NCI-H1092 treated with DMSO at 0.1 percent for 48 hours (cell line): ENCODE results near the gene DPF1.

Source experiments
- DNase-seq: peaks from one replicate; lab custom pipeline; 2025; lab: John Stamatoyannopoulos, UW

DPF1 gene

DNA sequence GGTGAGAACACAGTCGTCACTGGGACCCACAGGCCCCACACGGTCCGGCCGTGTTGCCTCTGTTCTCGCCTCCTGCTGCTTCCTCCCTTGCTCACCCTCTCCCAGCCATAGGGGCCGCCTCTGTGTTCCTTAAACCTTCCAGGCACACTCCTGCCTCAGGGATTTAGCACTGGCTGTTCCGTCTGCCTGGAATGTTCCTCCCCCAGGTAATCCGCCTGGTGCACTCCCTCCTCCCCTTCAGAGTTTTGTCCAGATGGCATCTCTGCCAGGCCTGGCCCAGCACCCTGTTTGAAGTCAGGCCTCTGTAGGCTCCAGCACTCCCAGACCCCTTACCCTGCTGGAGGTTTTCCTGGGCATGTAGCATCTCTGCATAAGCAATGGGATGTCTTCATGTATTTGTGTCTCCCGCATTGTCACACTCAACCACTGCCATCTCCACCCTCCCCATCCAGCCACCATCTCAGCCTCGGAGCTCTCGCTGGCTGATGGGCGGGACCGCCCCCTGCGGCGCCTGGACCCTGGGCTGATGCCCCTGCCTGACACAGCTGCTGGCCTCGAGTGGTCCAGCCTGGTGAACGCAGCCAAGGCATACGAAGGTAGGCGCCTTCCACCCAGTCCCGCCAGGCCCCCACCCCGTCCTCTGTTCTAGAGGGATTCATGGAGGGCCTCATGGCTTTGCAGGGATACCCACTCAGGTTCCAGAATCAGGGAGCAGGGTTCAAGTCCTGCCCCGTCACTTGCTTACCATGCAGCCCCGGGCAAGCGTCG, 25.9 kb downstream of the DPF1 start:
- DNase-seq, result no peak

DNA sequence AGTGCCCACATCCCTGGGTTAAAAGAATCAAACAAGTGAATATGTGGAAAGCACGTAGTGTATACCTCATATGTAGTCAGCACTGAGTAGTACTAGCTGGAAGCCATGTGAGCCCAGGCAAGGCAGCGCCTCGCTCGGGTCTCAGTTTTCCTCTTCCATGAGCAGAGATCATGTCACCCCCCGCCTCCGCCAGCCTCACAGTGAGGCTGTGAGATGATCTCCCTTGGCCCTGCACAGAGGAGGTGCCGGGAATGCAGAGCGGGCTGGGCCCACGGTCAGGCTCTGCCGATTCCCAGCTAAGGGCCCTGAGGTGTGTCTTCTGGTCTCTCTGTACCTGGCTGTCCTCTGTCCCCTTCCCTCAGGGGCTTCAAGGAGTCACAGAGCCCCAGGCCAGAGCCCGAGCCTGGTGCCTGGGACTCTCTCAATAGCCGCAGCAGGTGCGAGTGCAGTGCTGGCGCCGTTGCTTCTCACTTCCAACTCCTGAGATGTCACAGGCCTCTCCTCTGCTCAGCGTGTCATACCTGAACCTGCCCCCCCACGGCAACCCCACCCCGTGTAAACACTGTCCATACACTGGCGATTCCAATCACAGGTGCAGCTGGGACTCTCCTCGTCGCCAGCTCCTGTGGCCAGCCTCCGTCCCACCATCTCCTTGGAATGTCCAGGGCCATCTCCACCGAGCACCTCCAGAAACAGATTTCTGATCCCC, 26.9 kb downstream of the DPF1 start:
- DNase-seq, result no peak

DNA sequence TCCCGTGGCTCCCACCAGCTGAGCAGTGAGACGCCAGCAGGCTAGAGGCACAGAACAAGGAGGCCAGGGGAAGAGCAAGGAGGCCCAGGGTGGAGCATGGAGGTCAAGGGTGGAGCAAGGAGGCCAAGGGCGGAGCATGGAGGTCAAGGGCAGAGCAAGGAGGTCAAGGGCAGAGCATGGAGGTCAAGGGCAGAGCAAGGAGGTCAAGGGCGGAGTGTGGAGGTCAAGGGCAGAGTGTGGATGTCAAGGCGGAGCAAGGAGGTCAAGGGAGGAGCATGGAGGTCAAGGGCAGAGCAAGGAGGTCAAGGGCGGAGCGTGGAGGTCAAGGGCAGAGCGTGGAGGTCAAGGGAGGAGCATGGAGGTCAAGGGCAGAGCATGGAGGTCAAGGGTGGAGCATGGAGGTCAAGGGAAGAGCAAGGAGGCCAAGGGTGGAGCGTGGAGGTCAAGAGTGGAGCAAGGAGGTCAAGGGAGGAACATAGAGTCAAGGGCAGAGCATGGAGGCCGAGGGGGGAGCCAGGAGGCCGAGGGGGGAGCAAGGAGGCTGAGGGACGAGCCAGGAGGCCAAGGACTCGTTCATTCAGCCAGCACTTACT, 27.7 kb downstream of the DPF1 start:
- DNase-seq, result no peak

DNA sequence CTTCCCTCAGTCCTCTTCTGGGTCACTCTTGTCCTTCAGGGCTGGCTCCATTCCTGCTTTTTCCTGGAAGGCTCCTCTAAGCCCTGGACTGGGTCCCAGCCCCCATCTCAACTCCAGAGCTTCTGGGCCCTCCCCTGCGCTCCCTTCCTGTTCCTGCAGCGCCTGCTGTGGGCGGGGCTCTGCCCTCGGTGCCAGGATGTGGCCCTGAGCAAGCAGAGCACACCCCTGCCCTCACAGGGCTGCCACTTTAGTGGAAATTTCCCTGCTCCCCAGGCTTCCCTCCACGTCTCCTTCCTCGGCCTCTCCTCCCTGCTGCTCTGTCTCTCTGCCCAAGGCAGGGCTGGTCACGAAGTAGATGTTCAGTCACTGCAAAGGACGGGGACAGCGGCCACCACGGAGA, 28.8 kb downstream of the DPF1 start:
- DNase-seq, result no peak

DNA sequence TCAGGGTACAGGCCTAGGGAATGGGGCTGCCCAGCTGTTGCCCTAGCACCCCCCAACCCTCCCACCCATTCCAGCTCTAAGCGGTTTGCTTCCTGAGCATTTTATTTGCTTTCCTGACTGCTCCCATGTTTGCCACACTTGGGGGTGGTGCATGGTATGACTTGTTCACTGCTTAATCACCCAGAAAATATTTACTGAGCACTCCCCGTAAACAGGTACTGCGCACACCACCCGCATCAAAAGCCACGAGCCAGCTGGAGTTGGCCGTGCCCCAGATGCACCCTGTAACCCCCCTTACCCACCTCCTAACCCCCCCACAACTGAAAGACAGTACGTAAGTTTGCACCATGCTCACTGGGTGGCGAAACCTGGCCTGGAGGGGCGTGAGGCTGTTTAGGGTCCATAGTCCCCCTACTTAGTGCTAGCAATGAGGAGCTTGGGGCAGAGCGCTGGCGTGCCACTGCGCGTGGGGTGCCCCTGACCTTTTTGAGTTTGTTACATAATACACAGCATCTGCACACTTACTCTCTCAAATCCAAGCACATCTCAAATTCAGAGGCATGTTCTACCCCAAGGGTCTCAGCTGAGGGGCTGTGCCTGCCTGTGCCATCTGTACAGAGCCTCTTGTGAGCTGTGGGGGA, 29.8 kb downstream of the DPF1 start:
- DNase-seq, result peak; percentile 46

DNA sequence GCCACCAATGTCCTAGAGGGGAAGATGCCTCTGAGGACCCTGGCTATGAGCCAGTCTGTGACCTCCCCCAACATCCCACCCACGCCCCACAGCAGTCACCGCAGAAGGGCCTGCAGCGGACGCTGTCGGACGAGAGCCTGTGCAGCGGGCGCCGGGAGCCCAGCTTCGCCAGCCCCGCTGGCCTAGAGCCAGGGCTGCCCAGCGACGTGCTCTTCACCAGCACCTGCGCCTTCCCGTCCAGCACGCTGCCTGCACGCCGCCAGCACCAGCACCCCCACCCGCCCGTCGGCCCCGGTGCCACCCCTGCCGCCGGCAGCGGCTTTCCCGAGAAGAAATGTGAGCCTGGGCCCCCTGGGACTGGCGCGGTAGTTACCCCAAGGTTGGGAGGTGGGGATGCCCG, 30.6 kb downstream of the DPF1 start:
- DNase-seq, result peak; percentile 70

DNA sequence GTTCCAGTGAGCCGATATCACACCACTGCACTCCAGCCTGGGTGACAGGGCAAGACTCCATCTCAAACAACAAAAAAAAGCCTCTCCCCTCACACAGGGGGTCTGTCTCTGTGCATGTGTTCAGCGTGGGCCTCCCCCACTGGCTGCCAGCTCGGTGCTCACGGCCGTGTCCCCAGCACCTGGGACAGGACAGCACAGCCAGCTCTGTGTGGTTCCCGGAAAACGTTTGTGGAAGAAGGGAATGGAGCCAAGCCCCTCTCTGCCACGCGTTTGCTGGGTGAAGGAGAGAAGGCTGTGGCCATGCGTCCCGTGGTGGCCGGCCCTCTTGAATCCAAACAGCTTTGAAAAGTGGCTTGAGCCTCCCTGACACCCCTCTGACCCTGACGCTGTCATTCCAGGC, 32.3 kb downstream of the DPF1 start:
- no peak for DNase-seq

DNA sequence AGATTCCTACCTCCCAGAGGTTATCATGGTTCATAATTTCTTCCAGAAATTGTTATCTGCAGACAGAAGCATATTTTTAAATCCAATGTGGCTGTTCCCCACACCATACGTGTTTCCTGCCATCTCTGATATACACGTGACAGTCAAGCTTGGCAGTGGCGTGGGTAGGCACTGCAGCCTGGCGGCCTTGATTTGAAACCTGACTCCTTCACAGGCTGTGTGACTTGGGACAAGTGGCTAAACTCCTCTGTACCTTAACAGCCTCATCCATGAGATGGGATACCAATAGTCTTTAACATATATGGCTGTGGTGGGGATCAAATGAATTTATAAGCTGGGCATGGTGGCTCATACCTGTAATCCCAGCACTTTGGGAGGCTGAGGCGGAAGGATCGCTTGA, 33.2 kb downstream of the DPF1 start:
- DNase-seq, result no peak

DNA sequence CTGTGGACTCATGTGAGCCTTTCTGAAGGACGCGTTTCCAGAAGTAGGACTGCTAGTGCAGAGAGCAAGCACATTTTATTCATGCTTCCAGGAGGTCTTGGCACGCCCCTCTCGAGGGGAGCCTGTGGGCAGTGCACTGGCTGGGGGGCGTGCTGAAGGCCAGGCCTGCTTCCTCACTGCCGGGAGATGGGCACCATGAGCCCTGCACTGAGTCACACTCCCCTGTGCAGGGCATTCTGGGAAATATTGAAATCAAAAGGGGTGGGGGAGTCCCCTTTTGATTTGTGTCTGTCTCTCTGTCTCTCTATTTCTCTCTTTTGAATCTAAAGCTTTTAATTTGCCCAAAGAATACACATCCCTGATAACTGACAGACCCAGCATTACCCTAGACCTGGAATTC, 34.0 kb downstream of the DPF1 start:
- DNase-seq, result no peak

DNA sequence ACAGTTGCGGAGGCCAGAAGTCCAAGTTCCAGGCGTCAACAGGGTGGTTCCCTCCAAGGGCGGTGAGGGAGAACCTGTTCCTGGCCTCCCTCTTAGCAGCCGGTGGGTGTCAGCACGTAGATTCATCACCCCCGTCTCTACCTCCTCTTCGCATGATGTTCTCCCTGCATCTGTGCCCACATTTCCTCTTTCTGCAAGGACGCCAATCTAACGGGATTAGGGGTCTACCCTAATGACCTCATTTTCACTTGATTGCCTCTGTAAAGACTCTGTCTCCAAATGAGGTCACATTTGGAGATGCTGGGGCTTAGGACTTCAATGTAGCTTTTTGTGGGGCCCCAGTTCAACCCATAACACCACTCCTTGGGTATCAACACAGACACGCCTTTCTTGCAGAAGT, 38.5 kb downstream of the DPF1 start:
- no peak for DNase-seq

DNA sequence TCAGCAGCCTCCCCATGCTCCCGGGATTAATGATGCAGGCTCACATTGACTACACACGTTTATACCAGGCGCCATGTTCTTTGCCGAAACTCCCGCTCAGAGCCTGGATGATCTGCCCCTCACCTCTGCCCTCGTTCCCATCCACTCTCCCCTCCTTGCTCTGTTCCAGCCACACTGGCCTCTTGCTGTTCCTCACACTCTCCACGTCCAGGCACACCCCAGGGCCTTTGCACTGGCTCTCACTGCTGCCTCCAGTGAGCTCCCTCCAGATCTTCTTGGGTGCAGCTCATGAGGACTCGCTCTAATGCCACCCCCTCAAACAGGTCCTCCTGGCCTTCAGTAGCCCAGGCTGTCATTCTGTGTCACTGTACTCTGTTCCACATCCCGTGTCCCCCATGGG, 39.2 kb downstream of the DPF1 start:
- DNase-seq, result no peak

DNA sequence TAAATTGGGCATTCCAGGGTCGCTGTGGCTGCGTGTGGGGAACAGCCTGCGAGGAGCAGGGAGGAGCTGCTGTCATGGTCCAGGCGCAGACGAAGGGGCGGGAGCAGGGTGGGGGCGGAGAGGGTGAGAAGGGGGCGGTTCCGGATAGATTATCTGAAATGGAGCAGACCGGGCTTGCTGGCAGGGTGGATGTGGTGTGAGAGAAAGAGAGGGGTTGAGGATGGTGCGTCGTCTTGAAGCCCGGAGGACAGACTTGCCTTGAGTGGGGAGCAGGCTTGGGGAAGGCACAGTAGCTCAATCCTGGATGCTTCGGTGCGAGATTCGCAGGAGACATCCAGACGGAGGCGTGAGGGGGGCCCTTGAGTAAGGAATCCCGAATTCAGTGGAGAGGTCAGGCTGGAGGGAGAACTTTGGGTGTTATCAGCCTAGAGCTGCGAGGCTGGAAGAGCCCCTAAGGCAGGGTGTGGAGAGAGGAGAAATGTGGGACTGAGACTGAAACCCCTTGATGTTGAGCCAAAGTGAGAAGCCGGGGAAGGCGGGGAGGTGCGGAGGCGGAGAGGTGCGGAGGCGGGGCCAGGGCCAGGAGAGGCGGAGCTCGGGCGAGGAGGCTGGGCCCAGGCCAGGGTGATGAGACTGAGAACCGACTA, 40.6 kb downstream of the DPF1 start:
- no peak for DNase-seq

DNA sequence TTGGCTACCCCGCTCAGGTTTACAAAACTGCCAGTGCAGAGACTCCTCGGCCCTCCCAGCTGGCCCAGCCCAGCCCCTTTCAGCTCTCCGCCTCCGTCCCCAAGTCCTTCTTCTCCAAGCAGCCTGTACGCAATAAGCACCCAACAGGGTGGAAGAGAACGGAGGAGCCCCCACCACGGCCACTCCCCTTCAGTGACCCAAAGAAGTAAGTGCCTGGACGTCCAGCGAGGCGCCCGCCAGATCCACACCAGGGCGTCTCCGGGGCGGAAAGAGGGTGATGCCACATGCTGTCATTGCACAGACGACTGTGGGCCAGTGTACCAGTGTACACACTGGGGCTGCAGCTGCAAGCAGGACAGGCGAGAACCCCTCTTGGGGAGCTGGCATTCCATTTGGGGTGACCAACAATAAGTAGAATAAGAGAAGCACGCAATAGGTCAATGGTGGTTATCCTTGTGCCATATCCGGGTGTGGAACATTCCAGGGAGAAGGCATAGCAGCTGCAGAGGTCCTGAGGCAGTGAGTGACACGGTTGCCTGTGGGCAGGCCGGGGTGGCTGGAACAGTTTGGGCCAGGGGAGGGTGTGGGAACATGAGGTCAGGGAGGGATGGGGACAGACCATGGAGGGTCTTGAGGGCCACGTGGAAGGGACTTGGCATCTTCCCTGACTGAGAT, 41.3 kb downstream of the DPF1 start:
- no peak for DNase-seq

DNA sequence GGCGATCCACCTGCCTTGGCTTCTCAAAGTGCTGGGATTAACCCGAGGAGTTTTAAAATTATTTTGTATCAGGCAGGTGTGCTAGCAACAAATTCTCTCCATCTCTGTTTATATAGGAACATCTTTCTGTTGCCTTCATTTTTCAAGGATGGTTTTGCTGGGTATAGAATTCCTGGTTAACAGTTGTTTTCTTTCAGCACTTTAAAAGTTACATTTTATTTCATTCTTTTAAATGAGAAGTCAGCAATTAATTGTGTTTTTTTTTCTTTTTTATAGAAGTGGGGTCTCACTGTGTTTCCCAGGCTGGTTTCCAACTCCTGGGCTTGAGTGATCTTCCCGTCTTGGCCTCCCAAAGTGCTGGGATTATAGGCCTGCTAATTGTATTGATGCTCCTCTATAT, 44.0 kb downstream of the DPF1 start:
- DNase-seq, result no peak

DNA sequence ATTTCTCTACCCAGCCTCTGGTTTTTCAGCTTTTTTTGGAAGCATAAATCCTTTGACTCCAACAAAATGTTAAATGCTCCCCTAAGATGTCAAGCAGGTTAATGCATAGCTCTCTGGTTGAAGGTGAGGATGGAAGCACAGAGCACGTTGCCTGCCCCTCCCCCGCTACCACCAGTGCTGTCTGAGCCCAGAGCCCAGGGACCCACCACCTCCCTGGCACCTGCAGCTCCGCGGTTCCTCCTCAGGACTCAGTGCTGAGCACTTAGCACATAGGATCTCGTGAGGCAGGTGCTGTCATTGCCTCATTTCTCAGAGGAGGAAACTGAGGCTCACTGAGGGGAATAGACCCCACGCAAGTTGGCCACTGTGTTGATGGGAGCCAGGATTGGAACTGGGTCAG, 48.6 kb downstream of the DPF1 start:
- DNase-seq, result no peak

DNA sequence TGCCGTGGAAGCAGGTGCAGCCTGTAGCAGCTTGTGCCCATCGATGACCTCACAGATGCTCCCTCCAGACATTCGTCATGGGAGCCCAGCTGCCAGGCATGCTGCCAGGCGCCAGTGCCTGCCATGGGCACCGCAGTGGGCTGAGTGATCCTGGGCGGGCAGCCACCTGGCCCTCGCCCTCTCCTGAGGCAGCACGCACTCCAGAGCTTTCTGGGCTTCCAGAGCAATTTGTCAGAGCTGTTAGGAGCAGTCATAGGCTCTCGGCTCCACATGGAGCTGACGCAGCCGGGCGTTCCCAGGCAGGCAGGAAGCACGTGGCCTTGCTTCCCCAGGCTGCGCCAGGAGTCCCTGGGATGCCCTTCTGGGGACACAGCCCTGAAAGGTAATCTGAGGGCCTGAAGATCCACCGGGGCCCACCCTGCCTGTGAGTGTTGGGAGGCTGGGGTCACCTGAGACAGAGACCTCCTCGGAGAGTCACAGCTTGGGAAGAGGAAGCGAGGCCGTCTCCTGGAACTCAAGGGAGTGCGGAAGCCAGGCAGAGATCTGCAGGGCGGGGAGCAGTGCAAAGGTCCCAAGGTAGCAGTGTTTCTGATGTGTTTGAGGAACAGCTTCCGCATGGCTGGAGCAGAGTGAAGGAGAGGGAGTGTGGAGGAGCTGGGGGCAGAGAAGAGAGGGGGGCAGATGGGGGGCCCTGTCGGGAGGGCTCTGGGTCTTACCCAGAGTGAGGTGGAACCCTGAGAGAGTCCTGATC, 50.6 kb downstream of the DPF1 start:
- peak; percentile 90 for DNase-seq

DNA sequence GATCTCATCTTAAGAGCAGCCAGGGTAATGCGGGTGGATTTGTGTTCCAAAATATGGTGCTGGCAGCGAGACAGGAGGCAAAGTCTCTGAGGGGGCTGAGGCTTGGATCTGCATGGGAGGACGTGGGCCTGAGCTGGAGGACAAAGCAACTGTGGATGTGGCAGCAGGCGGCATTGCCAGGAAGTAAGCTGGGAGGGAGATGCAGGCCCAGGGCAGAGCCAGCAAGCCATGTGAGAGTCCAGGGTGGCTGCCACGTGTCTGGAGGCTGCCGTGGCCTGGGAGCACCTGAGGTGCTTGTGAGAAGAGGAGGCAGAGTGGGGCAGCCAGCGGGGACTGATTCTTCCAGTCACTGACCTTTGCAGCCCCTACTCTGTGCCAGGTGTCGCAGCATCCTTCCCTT, 52.0 kb downstream of the DPF1 start:
- no peak for DNase-seq

DNA sequence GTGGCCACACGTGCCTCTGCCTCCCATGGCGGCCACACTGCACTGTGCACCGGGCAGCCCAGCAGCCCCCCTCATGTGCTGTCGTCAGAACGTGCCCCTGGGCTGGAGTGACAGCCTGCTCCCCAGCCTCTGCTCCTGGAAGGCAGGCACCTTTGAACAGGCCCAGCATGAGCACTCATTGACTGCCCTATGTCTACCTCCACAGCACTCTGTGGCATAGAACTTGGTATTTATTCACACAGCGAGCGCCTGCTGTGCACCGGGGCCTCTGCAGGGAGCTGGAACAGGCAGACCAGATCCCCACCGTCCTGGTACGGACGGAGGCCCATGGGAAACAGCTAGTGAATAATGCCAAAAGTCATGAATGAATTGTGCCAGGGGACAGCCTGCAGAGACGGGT, 53.7 kb downstream of the DPF1 start:
- no peak for DNase-seq

DNA sequence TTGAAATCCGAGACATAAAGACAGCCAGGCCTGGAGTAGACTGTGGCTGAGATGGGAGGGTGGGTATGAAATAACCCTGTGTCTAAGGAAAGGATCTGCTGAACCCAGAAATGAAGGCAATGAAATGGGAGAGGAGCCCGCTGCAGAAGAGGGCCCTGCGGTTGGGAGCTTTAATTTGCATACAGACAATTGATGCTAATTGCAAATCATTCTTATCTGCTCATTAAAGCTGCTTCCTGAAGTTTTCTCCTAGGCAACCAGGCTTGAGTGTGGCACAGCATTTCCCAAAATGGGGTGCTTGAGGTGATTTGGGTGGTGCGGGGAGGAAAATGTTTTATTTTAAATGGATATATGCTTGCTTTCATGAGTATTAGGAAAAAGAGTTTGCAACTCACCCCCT, 55.4 kb downstream of the DPF1 start:
- DNase-seq, result no peak

DNA sequence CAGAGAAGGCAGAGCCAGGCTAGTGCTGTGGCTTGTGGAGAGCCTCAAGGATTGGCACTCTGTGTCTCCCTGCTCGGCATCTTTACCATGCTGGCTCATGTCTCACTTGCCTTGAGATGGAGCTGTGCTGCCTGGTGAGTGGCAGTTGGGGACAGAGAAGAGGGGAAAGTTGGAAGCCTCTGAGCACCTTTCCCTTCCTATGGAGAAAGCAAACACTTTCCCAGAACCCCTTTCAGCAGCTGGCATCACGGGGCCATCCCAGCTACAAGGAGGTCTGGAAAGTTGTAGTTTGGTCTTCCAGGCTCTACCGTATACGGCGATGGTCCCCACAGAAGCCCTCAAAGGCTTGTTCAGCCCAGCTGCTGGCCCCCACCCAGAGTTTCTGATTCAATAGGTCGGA, 58.7 kb downstream of the DPF1 start:
- no peak for DNase-seq

DNA sequence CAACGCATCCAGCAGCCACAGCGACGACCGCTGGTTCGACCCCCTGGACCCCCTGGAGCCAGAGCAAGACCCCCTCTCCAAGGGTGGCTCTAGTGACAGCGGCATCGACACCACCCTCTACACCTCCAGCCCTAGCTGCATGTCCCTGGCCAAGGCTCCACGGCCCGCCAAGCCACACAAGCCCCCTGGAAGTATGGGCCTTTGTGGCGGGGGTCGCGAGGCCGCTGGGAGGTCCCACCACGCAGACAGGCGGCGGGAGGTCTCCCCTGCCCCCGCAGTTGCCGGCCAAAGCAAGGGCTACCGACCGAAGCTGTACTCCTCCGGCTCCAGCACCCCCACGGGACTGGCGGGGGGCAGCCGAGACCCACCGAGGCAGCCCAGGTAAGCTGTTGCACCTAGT, 59.5 kb downstream of the DPF1 start:
- DNase-seq, result no peak
